GM13977 (cell line): ENCODE results near the gene VSIG8.

ENCODE experiments used
- DNase-seq: peaks from one replicate; pipeline ENCODE4 v3.0.0; 2012; ENCODE audit warnings: low spot score
- in situ Hi-C: fragments of 300-500 bp; cut with MboI; formaldehyde crosslinking; loops from one replicate; pipeline ENCODE4 v1.12.0; 2022; ENCODE audit warnings: low sequenced_read_pairs, low pct_unique_long_range_greater_than_20kb, mixed read lengths, inconsistent platforms; ENCODE audit not compliant: unreplicated experiment
- TF ChIP-seq, protein P1 (sequence below): IDR thresholded peaks from 2 replicates; pipeline ENCODE4 v1.5.1; 2012; ENCODE audit warnings: mild to moderate bottlenecking, control low read depth; ENCODE audit not compliant: insufficient read depth; ENCODE audit errors: extremely low read depth, missing control alignments

The VSIG8 gene

DNA sequence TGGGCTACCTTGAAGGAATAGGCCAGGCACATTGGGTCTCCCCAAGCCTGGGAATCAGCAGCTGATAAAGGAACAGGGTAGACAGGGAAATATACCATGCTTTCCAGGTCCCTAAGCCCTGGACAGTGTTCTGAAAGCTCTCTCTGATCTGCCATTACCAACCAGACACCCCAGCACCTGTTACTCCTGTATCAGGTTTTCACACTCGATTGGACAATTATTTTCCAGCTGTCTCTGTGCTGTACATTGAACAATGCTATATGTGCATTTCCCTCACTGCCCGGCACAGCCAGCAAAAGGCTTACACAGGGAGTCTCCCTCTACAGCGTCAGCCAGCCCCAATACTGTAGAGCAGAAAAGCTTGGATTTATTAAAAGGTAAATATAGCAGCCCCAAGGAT lies 32.8 kb upstream of the VSIG8 start:
- in situ Hi-C loops: no loop called here
- TF ChIP-seq, protein P1, sequence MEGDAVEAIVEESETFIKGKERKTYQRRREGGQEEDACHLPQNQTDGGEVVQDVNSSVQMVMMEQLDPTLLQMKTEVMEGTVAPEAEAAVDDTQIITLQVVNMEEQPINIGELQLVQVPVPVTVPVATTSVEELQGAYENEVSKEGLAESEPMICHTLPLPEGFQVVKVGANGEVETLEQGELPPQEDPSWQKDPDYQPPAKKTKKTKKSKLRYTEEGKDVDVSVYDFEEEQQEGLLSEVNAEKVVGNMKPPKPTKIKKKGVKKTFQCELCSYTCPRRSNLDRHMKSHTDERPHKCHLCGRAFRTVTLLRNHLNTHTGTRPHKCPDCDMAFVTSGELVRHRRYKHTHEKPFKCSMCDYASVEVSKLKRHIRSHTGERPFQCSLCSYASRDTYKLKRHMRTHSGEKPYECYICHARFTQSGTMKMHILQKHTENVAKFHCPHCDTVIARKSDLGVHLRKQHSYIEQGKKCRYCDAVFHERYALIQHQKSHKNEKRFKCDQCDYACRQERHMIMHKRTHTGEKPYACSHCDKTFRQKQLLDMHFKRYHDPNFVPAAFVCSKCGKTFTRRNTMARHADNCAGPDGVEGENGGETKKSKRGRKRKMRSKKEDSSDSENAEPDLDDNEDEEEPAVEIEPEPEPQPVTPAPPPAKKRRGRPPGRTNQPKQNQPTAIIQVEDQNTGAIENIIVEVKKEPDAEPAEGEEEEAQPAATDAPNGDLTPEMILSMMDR: no peak
- DNase-seq: no peak

DNA sequence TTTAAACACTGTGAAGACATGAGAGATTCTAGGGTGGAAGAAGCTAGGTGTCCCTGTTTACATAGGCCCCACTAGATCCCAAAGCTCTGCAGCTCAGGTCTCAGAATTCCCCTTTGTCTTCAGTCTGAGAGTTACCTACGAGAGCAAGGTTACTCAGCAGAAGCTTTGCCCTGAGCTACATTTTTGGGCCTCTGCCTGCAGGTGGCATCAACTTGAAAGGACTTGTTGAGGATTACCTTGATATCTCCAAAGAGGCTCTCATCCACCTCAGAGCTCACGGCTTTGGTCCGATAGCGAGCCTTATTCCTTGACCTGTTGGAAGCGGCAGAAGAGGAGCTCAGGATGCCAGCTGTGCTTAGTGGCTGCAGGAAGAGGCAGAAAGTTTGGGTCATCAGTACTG lies 30.5 kb upstream of the VSIG8 start:
- DNase-seq: no peak
- in situ Hi-C loops: loop anchor here (5.0 kb wide), 1 partner anchor 101 kb away; no protein-coding TSS in a partner anchor
- TF ChIP-seq, protein P1: peak; percentile 15

GRCh38 chr1:159891275-159892157 lies 29.1 kb upstream of the VSIG8 start:
- DNase-seq: peak; percentile 72
- in situ Hi-C loops: loop anchor here (5.0 kb wide), 1 partner anchor 99 kb away; no protein-coding TSS in a partner anchor
- TF ChIP-seq, protein P1: peak; percentile 100

DNA sequence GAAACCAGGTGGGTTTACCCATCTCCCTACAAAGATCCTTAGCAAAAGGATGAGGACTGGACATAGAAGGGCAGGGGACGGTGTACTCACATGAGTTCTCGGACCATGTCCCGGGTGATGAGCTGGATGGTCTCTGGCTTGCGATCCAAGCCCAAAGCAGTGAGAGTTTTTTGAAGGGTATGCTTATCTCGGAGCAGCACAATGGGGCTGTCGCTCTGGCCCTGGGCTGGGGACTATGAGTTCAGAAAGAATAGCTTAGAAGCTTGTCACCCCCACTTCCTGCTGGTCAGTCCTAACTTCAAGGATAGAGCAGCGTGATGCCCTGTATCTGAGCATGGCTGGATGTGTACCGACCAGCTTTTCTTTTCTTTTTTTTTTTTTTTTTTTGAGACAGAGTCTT lies 27.9 kb upstream of the VSIG8 start:
- no peak for DNase-seq
- in situ Hi-C loops: loop anchor here (5.0 kb wide), 1 partner anchor 98 kb away; no protein-coding TSS in a partner anchor

DNA sequence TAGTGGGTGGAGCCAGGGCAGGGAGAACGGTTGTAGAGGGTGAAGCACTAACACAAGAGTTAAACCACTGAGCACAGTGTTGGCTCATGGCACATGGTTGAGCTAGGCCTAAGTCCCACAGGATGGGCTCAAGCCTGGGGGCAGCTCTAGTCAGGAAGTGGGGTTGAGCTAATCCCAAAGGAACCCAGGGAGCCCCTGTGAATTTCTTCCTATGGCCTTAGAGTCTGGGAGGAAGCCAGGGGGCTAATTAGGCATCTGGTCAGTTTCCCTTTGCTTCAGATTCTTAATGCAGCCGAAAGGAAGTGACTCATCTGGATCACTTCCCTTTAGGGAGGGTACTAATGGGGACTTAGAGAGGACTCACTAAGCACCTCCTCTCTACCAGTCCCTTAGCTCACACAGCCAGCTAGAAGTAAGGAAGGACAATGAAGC lies 27.4 kb upstream of the VSIG8 start:
- peak; percentile 82 for DNase-seq
- in situ Hi-C loops: loop anchor here (5.0 kb wide), 1 partner anchor 98 kb away; no protein-coding TSS in a partner anchor
- TF ChIP-seq, protein P1: no peak

More for the DNA sequence above, 27.9 kb upstream of the VSIG8 start:
- TF ChIP-seq, protein P1: no peak

GRCh38 chr1:159889202-159889601 lies 26.7 kb upstream of the VSIG8 start:
- in situ Hi-C loops: no loop called here
- no peak for DNase-seq
- TF ChIP-seq, protein P1: no peak
